GM18520 (cell line): ENCODE results near the gene GZMM.

Experiments used
- ATAC-seq: cut with Tn5 transposase; IDR thresholded peaks from one replicate; pipeline ENCODE4 v1.9.1; 2021; ENCODE audit not compliant: unreplicated experiment

The GZMM gene

GRCh38 chr19:594265-594870 is 50.5 kb downstream of the GZMM start:
- ATAC-seq, result no peak

- ATAC-seq, result no peak
These were observed 51.7 kb downstream of the GZMM start for GRCh38 chr19:595326-596262.

GRCh38 chr19:596263-596655 is 52.4 kb downstream of the GZMM start:
- no peak for ATAC-seq

GRCh38 chr19:597406-598315 is 53.8 kb downstream of the GZMM start:
- ATAC-seq, result no peak
